GM10266 (cell line): ENCODE data around the gene SCFD2.
A peak's percentile ranks its signal among the peaks of the same experiment; 100 is the strongest.

Experiments
- DNase-seq: peaks from one replicate; pipeline ENCODE4 v3.0.0; 2012; ENCODE audit errors: extremely low spot score
- TF ChIP-seq, protein P1 (sequence below): IDR thresholded peaks from 2 replicates; pipeline ENCODE4 v1.5.1; 2012; ENCODE audit warnings: mild to moderate bottlenecking, low read depth; ENCODE audit not compliant: control insufficient read depth, insufficient read depth; ENCODE audit errors: missing control alignments

Gene SCFD2

DNA sequence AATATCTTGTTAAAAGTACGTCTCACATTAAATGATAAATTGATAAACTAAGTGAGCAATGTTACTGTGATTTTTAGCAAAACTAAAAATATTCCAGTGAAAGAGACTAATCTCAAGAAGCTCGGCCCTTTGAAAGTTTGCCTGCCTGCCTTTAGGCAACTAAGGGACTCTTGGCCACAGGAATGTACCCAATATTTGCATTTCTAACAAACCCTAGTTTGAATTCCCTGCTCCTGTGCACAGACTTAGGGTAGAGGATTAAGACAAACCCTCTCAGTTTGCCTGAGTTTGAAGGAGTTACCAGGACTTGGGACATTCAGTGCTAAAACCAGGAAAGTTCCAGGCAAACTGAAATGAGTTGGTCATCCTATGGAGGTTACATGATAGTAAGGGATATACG, 157.1 kb downstream of the SCFD2 start:
- DNase-seq = no peak
- TF ChIP-seq, protein P1, sequence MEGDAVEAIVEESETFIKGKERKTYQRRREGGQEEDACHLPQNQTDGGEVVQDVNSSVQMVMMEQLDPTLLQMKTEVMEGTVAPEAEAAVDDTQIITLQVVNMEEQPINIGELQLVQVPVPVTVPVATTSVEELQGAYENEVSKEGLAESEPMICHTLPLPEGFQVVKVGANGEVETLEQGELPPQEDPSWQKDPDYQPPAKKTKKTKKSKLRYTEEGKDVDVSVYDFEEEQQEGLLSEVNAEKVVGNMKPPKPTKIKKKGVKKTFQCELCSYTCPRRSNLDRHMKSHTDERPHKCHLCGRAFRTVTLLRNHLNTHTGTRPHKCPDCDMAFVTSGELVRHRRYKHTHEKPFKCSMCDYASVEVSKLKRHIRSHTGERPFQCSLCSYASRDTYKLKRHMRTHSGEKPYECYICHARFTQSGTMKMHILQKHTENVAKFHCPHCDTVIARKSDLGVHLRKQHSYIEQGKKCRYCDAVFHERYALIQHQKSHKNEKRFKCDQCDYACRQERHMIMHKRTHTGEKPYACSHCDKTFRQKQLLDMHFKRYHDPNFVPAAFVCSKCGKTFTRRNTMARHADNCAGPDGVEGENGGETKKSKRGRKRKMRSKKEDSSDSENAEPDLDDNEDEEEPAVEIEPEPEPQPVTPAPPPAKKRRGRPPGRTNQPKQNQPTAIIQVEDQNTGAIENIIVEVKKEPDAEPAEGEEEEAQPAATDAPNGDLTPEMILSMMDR = no peak

DNA sequence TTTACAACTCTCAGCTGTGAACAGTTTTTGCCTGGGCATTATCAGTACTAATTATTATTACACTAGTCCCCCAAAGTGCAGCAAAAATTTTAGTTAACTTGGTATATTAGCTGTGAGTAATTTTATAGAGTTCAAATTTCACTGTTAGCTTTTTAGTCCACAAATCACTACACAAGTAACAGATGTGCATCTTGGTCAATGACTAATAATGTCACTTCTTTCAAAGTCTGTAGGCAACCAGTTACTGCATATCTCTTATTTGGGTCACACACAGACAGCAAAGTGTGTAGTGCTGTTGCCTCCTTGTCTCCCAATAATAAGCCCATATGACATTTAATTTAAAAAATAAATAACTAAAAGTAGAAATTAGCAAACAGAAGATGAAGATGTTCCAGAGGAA, 159.9 kb downstream of the SCFD2 start:
- DNase-seq = no peak
- TF ChIP-seq, protein P1 = no peak

DNA sequence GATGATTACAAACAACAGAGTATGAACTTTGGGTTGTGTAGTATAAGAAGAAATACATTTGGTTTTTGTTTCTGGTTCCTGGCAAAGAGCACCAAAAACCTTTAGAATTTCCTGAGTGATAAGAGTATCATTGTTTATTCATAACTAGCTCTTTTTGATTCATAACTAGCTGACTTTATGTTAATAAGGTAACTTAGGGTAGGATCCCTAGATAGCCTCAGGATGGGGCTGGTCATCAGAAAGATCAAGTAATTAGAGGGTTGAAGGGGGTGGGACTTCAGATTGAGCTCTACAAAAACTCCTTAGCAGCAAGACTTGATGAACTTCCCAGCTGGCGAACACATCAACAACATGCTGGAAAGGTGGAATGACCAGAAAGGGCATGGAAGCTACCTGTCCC, 166.5 kb downstream of the SCFD2 start:
- no peak for DNase-seq
- TF ChIP-seq, protein P1 = no peak

DNA sequence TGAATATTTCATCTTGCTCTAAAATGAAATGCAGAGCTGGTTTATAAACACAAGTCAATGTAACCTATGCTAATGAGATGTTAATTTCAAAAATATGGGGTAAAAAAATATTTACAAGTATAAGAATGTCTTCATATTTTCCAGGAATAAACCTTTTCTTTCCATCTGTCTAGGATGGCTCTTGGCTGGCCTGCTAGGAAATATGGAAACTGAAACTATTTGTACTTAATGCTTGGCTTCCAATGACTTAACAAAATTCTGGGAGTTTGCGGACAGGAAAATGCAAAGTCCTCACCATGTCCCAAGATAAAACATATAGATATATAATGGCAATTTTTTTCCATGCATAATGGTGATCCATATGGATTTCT, 168.1 kb downstream of the SCFD2 start:
- TF ChIP-seq, protein P1 = no peak
- no peak for DNase-seq

DNA sequence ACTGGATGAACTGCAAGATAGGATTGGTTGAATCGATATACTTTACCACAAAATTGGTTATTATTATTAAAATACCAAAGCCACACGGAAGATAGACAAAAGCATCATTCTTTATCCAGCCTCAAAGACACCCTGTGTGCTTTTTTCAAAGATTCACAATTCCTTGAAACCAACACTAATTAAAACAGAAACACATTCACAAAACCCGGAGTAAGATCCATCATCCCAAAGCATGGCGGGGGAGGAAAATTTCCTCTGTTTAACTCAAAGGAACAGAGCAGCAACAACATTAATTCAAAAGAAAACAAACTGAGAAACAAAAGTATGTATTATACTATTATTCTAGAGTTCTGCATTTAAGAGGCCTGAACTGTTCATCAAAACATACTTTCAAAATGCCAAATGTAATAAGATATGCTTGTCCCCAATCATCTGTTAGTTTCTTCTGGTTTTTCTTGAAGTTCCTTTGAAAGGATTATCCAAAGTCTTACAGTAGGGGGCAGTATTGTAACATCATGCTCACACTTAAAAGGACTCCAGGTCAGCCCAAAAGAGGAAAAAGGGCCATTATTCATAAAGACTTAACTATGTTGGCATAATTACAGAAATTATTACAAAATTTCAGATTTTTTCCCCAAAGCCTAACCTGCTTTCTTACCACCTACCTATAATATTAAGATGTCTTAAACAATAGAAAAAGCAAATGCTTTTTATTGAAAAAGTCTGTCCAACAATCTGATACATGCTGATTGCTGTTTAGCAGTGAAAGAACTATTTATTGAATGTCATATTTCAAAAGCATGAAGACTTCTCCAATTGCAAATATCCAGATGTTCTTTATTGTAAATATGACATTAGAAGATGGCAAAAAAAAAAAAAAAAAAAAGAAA, 168.7 kb downstream of the SCFD2 start:
- TF ChIP-seq, protein P1 = peak; percentile 63
- DNase-seq = peak; percentile 48

DNA sequence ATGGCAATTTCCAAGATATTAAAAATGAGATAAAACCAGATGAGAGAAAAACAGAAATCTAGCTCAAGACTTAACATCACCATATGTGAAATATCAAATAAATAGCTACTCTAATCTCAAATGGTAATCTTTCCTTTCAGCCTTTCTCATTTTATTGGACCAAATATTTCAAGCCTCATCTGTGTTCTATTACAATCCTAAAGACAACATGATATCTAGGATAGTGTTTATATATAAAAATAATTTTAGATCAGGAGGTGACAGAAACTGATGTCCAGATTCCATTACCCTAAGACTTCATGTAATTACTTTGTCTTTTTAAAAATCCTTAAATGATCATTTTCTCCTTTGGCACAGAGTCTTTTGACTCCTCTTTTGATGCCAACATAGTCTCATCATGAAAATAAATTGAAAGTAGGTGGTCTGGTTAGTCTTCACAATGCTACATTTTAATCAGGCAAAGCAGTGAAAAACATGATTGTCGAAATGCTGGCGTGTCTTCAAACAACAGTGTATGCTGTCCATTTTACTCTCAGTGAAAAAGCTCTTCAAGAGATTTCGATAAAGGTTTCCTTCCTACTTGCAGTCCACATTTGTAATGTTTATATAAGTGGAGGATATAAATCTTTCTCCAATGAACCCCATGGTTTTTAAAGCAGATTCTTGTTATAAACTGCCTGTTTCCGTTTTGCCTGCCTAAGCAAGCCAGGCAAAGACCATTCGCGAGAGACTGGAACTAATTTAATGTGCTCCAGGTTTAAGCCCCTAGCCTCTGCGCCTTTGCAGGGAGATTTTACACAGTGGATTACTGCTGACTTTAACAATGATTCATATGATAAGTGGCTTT, 169.8 kb downstream of the SCFD2 start:
- TF ChIP-seq, protein P1 = no peak
- no peak for DNase-seq

DNA sequence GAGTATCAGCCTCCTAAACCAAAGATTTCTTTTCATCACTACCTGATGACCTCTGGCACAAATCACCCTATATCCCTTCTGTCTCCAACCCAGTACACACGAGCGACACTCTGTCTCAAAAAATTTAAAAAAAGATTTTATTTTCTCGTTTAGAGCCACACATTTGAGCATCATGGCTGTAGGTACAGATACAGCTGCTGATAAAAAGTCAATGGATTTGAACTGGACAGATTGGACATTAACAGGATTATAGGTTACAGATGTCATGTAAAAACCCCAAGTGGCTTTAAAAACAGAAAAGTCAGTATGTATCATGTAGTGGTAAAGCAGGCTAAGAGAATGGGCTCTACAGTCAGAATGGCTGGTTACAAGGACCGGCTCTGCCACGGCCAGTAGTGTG, 171.1 kb downstream of the SCFD2 start:
- TF ChIP-seq, protein P1 = no peak

More for the DNA sequence above, 171.1 kb downstream of the SCFD2 start:
- DNase-seq = no peak
